HuH-7.5 (cell line): ENCODE data around the gene BICC1.

ENCODE experiments used
- DNase-seq: peaks from one replicate; pipeline ENCODE4 v3.0.0; 2011; ENCODE audit warnings: low spot score

BICC1 gene

DNA sequence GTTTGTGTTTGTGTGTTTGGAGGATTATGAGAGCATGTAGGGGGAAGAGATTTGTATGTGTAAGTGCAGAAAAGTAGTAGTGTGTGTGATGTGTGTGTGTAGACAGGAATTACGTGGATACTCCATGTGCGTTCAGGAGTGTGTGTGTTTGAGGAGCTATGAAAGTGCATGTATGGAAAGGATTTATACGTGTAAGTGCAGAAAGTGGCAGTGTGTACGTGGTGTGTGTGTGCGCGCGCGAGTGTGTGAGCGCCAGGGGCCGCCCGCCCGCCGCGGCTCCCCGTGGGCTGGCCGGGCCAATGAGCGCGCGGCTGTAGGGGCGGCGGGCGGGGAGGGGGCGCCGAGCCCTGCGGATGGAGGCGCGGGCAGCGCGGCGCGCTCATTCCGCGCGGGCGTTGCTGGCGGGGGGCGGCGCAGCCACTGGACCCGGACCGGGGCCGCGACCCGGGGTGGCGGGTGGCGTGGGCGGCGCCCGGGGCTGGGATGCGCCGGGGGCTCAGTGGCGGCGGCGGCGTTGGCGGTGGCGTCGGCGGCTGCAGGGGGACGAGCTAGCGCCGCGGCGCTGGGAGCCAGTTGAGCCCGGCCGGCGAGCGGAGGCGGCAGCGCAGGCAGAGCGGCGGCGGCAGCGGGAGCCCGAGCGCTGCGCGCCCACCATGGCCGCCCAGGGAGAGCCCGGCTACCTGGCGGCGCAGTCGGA lies at the start of gene BICC1:
Gene BICC1, plus strand, starts transcription at position 382 of the 697 bp plus-strand sequence. Its CDS starts 272 bp downstream, at position 654.
- peak; percentile 47 for DNase-seq

GRCh38 chr10:58464956-58465355 lies 47.7 kb upstream of the BICC1 start:
- no peak for DNase-seq

DNA sequence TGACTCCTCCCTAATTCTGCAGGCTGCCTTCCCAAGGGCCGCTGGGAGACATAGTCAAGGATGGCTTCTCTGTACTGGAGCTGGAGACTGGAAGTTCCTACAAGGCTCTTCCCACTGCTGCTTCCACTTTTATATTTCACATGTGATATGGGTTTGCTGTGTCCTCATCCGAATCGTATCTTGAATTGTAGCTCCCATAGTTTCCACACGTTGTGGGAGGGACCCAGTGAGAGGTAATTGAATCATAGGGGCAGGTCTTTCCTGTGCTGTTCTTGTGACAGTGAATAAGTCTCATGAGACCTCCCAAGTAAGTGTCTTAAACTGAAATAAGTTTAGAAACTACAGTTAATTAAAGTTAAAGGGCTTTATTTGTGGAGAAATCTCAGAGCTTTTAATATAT lies 47.0 kb upstream of the BICC1 start:
- no peak for DNase-seq

DNA sequence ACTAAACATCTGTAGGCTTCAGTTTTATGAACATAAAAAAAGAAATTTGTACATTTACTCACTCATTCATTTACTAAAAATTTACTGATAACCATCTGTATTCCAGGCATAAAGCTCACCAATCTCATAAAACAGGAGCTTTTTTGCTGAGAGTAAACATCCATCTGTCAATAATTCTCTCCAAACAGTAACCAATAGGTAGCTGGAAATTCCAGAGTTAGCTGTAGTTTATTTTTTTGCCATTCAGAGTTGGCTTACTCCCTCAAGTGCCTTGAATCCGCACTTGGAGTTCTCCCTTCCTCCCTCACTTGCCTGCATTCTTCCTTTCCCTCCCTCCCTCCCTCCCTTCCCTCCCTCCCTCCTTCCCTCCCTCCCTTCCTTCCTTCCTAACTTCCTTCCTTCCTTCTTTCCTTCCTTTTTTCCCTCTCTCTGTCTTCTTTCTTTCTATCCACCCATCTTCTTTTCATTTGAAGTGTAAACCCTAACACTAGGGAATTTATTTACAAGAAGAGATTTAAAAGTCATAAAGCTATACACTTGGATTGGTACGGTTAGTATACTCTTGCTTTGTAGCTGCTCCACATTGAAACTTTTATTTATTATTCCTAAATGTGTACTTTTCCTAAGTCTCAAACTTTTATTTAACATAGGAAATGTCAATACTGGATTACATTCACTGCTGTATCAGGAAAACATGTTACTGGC lies 44.6 kb upstream of the BICC1 start:
- no peak for DNase-seq

- no peak for DNase-seq
Measured at GRCh38 chr10:58473976-58474375, 38.7 kb upstream of the BICC1 start.

GRCh38 chr10:58475322-58476277 lies 37.1 kb upstream of the BICC1 start:
- no peak for DNase-seq

- DNase-seq: no peak
Measured at GRCh38 chr10:58477122-58477521, 35.5 kb upstream of the BICC1 start.

- DNase-seq: no peak
Measured at GRCh38 chr10:58477902-58478301, 34.8 kb upstream of the BICC1 start.

DNA sequence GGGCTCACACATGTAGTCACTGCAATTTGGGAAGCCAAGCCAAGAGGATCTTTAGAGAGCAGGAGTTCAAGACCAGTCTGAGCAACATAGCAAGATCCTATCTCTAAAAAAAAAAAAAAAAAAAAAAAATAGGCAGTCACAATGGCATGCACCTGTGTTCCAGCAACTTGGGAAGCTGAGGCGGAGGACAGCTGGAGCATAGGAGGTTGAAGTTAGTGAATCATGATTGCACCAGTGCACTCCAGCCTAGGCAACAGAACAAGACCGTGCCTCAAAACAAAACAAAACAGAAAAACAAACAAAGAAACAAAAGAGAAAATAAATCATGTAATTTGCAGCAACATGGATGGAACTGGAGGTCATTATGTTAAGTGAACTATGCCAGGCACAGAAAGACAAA lies 33.6 kb upstream of the BICC1 start:
- DNase-seq: no peak

DNA sequence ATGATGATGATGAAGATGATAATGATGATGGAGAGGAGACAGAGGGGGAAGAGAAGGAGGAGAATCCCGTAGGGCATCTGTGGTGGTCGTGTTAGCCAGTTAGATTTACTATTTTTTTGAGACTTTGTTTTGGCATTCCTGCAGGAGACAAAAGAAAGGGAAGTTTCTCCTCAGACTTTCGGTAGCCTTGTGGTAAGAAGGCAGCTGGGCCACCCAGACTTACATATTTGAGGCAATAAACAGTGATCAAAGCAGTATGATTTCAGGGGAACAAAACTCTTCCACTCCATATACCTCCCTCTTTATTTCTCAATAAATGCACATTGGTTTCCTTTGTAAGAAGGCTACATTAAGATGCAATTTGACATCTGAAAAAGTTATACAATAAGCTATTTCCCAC lies 32.4 kb upstream of the BICC1 start:
- DNase-seq: no peak

GRCh38 chr10:58481569-58482109 lies 31.0 kb upstream of the BICC1 start:
- DNase-seq: no peak

DNA sequence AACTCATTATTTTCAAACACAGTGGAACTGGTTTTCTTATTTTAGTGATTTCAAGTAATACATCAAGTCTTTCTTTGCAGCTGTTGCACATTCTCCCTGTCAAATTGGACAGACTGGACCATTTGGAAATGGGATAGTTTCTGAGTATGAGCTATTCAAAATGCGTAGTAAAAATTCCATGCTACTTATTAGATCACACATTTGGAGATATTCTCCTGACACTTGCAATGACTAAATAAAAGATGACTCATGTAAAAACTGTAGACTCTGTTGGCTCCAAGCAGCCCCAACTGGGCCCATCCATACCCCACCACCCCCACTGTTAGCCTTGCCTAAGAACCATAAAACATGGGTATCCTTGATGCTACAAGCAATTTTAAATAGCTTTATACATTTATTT lies 25.9 kb upstream of the BICC1 start:
- no peak for DNase-seq

DNA sequence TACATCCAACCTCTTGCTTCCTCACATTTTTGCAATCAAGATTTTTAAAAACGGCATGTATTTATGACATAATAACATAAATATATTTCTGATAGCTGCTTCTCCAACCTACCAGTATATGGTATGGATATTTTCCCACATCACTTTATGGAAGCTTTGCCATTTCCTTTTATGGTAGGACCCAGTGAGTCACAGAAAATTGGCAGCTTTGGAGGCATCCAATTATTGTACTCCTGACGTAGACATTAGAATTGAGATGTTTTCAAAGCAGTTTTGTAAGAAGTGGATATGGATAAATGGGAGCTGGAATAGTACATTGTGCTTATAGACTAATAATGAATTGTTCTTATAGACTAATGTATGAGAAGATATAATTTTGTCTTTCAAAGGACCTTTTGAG lies 23.8 kb upstream of the BICC1 start:
- DNase-seq: no peak

GRCh38 chr10:58502956-58503355 lies 9.7 kb upstream of the BICC1 start:
- no peak for DNase-seq

DNA sequence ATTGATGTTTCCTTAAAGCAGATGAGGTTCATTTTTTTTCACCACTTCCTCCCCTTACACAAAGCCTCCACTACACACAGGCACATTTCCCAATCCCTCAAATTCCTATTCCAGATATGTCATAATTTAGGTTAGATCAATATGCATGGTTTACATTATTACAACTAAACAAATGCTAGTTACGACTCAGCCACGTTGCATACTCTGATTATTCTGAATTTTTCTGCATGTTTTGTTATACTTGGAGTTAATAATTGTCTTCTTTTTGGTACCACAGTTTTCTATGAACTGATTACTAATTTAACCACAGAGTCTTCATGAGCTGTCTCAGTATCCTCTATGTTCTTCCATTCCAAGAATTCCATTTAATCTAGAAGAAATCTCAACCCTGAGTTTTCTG lies 4.4 kb upstream of the BICC1 start:
- DNase-seq: no peak

- DNase-seq: peak; percentile 63
Measured at GRCh38 chr10:58511765-58512490, 744 bp upstream of the BICC1 start.

GRCh38 chr10:58513188-58514110 lies 777 bp downstream of the BICC1 start:
- peak; percentile 45 for DNase-seq

GRCh38 chr10:58514111-58514770 lies 1.6 kb downstream of the BICC1 start:
- DNase-seq: no peak

- no peak for DNase-seq
Measured at GRCh38 chr10:58515291-58515941, 2.7 kb downstream of the BICC1 start.
